Lower leg skin (tissue), 3 donors: Measurements from ENCODE around the gene STAT6.

Experiments used
- POLR2A ChIP-seq, 2 donors: fragments of 450-650 bp; IDR thresholded peaks; one replicate each; pipeline ENCODE4 v1.6.1; 2016 to 2017; ENCODE audit warnings: antibody characterized with exemption in 2 of 2, mild to moderate bottlenecking in 1 of 2, moderate library complexity in 1 of 2
- TF ChIP-seq, protein P1 (sequence below), 3 donors: fragments of 450-650 bp; IDR thresholded peaks; one replicate each; pipeline ENCODE4 v1.5.1; 2016; ENCODE audit warnings: antibody characterized with exemption in 3 of 3, mild to moderate bottlenecking in 3 of 3, moderate library complexity in 2 of 3

DNA sequence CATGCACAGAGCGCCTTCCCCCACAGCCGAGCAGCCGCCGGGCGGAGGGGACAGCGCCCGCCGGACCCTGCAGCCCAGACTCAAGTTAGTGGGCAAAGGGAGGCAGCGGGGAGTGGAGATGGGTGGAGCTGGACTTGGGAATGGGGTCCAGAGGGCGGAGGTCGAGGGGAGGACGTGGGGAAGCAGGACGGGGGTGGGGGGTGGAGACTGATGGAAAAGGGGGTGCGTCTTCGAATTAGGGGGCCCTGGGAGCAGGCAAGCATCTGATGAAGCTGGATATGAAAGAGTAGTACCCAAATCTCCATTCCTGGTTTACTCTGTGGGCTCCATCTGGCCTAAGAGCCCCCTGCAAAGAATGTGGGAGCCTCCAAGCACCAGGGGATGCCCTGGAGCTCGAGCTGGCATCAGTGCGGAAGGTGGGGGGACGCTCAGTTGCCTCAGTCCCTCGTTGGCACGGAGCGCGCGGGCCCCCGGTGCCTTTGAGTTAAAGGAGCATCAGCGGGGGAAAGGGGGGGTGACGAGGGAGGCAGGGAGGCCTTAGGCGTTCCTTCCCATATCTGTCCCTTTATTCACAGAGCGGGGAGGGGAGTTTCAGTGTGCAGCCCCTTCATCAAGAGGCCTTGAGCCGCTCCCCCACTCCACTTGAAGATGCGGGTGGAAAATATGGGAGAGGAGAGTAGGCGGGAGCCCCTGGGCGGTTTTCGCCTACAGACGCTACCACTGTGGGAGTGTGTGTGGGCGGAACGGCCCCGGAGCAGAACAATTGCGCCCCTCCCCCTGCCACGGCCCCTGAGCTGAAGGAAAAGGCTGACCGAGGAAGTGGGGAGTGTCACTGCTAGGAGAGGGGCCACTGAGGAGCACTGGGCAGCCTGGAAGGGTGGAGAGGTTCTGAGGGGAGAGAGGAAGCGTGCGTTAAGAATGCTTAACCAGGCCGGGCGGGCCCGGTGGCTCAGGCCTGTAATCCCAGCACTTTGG, 21.6 kb downstream of the STAT6 start:
- no peak for TF ChIP-seq POLR2A (IDR thresholded peaks at IDR 0.05)
- TF ChIP-seq, protein P1, sequence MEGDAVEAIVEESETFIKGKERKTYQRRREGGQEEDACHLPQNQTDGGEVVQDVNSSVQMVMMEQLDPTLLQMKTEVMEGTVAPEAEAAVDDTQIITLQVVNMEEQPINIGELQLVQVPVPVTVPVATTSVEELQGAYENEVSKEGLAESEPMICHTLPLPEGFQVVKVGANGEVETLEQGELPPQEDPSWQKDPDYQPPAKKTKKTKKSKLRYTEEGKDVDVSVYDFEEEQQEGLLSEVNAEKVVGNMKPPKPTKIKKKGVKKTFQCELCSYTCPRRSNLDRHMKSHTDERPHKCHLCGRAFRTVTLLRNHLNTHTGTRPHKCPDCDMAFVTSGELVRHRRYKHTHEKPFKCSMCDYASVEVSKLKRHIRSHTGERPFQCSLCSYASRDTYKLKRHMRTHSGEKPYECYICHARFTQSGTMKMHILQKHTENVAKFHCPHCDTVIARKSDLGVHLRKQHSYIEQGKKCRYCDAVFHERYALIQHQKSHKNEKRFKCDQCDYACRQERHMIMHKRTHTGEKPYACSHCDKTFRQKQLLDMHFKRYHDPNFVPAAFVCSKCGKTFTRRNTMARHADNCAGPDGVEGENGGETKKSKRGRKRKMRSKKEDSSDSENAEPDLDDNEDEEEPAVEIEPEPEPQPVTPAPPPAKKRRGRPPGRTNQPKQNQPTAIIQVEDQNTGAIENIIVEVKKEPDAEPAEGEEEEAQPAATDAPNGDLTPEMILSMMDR (IDR thresholded peaks at IDR 0.05) = no peak
